GM19240 (cell line): ENCODE results near the gene SHPK.
A peak's percentile ranks its signal among the peaks of the same experiment; 100 is the strongest.

ENCODE experiments used
- DNase-seq: peaks from one replicate; pipeline ENCODE4 v3.0.0; 2011; ENCODE audit warnings: low spot score; ENCODE audit not compliant: insufficient read length

Gene SHPK

GRCh38 chr17:3627769-3628167, 8.3 kb downstream of the SHPK start:
- DNase-seq: no peak

GRCh38 chr17:3626831-3627768, 8.9 kb downstream of the SHPK start:
- no peak for DNase-seq

GRCh38 chr17:3622977-3623594, 13.0 kb downstream of the SHPK start:
- DNase-seq: no peak

- DNase-seq: no peak
These were observed 14.8 kb downstream of the SHPK start for GRCh38 chr17:3621146-3621720.

- no peak for DNase-seq
These were observed 20.7 kb downstream of the SHPK start for GRCh38 chr17:3615160-3615870.

- no peak for DNase-seq
These were observed 22.9 kb downstream of the SHPK start for GRCh38 chr17:3613124-3613523.

GRCh38 chr17:3610523-3610922, 25.5 kb downstream of the SHPK start:
- no peak for DNase-seq

GRCh38 chr17:3609689-3610088, 26.4 kb downstream of the SHPK start:
- no peak for DNase-seq

- no peak for DNase-seq
These were observed 32.2 kb downstream of the SHPK start for GRCh38 chr17:3603870-3604259.

GRCh38 chr17:3603119-3603869, 32.8 kb downstream of the SHPK start:
- DNase-seq: no peak

GRCh38 chr17:3602499-3602898, 33.6 kb downstream of the SHPK start:
- DNase-seq: peak; percentile 33

- DNase-seq: no peak
These were observed 35.4 kb downstream of the SHPK start for GRCh38 chr17:3600529-3601205.

GRCh38 chr17:3598078-3598477, 38.0 kb downstream of the SHPK start:
- no peak for DNase-seq

GRCh38 chr17:3596804-3597464, 39.1 kb downstream of the SHPK start:
- no peak for DNase-seq

- no peak for DNase-seq
These were observed 41.1 kb downstream of the SHPK start for GRCh38 chr17:3594976-3595375.

- no peak for DNase-seq
These were observed 41.8 kb downstream of the SHPK start for GRCh38 chr17:3594051-3594800.

- DNase-seq: no peak
These were observed 42.7 kb downstream of the SHPK start for GRCh38 chr17:3593384-3593783.

- no peak for DNase-seq
These were observed 43.7 kb downstream of the SHPK start for GRCh38 chr17:3592216-3592860.

GRCh38 chr17:3590768-3591167, 45.3 kb downstream of the SHPK start:
- no peak for DNase-seq
